HG02798 (cell line): ENCODE measurements around the gene NAA35.
"Not testable (repeated sequence)": the region's sequence is repeated elsewhere in the genome, so short reads cannot be mapped to it uniquely, and the experiment has no call there.

Experiments used
- ATAC-seq: cut with Tn5 transposase; IDR thresholded peaks from one replicate; pipeline ENCODE4 v1.9.1; 2021; ENCODE audit warnings: mild to moderate bottlenecking; ENCODE audit not compliant: unreplicated experiment, poor library complexity

NAA35 gene

DNA sequence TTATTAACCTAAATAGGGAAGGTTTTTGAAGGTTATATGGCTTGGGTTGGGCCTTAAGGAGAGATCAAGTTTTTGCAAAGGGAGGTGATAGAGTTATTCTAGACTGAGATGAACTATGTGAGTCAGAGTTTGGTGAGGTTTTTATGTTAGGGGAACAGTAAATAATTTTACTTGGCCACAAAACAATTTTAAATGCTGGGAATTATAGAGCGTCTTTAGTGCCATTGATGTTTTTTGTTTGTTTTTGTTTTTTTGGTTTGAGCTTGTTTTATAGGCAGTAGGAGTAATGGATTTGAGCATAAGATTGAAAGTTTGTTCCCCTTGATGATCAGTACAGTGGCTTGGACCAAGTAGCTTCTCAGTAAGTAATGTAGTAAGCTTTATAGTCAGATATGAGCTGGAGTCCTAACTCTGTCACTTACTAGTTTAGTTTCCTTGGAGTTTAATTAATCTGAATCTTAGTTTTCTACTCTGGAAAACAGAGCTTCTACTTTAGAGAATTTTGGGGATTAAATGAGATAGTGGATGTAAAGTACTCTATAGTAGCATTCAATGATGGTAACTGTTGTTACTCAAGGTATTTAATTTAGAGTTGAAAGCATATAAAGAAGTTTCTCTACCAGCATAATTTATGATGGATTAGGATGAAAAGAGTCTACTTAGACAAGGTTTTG lies 2.9 kb downstream of the NAA35 start:
- no peak for ATAC-seq

DNA sequence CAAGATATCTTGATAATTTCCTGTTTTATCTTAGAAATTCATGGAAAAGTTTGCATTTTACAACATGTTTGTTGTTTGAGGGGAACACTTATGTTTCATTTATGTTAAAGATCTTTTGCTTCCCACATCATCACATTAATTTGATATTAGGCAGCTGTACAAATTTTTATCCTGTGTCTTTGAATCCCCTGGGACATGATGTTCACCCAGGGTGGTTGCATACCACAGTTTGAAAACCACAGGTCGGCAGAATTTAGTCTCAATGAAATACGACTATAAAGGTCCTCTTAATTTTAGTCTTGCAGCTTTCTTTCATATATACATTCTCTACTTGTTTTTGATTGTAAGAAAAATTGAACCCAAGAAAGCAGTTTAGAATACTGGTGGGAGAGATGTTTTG lies 3.7 kb downstream of the NAA35 start:
- no peak for ATAC-seq

DNA sequence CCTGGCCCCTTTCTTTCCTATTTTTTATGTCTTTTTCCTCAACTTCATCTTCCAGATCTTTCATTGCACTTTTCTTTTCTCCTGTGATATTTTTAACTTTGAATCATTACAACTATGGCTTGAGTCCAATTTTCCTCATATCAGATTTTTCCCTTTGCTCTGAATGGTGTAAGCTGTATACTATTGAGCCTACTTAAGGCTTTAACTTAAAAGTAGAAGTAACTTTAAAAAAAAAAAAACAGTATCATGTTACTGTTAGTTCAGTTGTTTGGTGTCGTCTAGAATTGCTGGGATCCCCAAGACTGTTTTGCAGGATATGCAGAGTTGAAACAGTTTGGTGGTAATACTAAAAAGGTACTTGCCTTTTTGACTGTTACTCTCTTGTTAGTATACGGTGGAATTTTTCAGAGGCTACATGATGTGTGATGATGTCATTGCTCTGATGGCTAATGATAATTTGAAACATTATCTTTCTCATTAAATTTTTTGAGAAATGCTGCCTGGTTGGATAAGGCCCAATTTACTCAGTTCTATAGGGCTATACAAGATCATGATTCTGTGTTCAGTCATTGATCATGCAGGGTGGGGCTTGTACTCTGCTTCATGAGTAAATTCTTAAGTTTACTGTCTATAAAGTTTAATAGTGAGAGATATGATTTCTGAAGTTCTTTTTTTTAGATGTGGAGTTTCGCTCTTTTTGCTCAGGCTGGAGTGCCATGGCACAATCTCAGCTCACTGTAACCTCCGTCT lies 8.8 kb downstream of the NAA35 start:
- no peak for ATAC-seq

DNA sequence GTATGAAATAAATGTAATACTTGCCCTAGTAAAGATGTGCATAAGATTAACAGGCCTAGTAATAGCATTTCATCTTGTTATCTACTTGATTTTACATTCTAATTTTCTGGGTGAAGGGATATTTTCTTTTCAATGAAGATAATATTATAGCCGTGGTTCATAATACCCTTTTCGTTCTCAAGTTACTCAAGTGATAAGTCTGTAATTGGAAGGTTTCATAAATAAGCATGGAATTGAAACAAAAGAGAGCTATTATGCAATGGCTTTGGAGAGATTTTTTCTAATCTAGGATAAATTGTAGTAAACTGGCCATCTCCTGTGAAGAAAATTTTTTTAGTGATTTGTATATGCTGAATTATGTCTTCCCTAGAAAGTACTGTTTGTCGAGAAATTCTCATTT lies 19.0 kb downstream of the NAA35 start:
- ATAC-seq: no peak

DNA sequence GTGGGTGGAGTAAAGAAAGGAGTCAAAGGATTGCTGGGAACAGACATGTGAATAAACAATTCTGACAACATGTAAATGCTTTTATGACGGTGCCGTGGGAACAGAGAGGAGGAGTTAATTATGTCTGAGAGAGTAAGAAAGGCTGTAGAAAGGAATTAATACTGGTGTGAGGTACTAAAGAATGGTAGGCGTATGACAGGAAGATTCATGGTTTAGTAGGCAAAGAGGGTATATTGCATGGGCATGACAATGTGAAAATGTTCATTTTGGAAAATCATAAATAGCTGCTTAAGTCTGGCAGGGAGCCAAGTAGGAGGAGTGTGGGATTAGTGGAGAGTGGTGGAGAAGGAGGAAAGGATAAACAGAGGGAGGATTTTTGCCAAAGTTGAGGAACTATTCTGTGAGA lies 19.7 kb downstream of the NAA35 start:
- ATAC-seq: no peak

DNA sequence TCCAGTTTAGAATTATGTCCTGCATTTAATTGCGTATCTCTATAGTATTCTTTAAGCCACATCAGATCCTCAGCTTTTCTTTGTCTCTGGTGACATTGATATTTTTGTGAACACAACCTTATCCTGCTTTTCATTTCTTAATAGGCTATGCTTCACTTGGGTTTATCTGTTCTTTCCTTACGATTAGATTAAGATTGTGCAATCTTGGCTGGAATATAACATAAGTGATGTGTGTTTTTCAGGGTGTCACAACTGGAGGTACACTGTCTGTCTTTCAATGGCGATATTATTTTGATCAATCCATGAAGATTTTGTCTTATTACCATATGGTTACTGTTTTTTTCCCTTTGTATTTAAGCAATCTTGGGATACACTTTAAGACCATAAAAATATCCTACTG lies 23.6 kb downstream of the NAA35 start:
- no peak for ATAC-seq

DNA sequence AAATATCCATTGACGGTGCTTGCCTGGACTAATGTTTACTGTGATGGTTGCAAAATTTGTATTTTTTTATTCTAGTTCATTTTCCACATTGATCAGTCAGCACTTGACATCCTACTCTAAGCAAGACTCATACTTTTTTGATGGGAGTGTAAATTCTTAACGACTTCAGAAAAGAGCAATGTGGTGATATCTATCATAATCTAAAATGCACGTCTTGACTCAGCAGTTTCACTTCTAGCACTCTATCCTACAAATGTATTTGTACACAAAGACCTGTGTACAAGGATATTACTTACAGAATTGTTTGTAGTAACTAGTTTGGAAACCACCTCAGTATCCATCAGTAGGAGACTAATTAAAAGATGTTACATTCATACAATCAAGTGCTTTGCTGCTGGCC lies 24.0 kb downstream of the NAA35 start:
- ATAC-seq: no peak

DNA sequence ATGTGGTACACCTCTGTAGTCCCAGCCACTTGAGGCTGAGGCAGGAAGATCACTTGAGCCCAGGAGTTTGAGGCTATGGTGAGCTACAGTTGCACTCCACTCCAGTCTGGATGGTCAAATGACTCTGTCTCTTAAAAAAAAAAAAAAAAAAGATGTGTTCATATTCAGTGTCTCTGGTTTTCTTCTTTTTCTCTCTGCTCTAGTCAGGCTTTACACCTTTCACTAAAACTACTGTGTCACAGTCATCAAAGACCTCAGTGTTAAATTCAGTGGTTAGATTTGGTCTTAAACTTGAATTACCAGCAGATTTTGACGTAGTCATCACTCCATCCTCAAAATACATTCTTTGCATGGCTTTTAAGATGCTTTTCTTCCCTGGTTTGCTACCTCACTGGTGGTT lies 28.8 kb downstream of the NAA35 start:
- ATAC-seq: no peak

DNA sequence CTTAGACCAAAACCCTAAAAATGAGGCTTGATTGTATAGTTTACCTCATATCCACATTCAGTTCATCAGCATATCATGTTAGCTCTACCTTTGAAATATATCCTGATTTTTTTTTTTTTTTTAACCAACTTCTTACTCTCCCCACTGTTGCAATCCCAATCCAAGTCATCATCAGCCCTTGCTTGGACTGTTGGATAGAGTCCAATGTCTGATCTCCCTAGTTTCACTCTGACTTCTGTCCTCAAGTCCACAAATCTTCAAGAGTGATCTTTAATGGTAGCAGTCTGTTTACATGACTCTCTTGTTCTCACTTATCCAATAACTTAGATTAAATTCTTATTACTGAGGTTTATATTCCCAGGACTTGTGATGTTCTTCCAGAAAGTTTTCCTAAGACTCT lies 30.8 kb downstream of the NAA35 start:
- ATAC-seq: no peak

DNA sequence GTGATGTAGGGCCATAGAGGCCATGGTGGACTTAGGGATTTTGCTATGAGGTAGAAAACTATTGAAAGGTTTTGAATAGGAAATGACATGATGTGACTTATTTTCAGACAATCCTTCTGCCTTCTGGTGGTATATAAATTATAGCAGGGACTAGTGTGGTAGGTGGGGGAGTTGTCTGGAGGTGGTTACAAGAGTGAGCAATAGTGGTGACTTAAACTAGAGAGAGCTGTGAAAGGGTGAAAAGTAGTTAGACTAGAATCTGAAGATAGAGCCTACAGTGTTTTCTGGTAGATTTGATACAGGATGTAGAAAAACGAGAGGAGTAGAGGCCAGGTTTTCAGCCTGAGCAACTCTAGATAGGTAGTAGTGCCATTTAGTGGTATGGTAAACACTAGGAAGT lies 32.3 kb downstream of the NAA35 start:
- ATAC-seq: no peak

DNA sequence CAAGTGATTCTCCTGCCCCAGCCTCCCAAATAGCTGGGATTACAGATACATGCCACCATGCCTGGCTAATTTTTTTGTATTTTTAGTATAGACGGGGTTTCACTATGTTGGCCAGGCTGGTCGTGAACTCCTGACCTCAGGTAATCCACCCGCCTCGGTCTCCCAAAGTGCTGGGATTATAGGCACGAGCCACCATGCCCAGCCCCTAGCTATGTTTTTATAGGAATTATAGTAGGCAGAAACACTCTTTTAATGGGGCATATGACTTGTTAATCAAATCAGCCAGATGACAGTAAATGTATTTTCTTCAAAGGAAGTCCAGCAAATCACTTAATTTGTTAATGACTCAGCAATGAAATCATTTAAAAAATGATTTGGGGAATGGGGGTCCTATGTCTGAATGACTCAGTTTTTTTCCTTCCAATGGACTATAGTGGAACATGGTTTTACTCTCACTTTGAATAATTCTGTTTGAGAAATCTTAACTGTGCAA lies 33.2 kb downstream of the NAA35 start:
- ATAC-seq: not testable (repeated sequence)

DNA sequence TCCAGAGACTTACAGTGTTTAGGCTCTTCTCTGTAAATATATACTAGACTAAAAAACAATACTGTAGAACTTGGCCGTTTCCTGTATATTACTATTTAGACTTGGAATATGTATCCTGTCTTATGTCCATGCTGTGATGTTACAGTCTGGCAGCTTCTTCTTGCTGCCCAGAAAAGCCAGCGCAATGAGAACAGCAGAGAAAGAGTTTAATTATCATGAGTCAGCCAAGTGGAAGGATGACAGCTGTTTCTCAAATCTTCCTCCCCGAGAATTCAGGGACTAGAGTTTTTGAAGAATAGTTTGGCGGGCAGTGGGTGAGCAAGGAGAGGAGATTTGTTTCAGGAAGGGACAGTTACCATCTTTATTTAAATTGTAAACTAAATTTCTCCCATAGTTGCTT lies 37.5 kb downstream of the NAA35 start:
- no peak for ATAC-seq

DNA sequence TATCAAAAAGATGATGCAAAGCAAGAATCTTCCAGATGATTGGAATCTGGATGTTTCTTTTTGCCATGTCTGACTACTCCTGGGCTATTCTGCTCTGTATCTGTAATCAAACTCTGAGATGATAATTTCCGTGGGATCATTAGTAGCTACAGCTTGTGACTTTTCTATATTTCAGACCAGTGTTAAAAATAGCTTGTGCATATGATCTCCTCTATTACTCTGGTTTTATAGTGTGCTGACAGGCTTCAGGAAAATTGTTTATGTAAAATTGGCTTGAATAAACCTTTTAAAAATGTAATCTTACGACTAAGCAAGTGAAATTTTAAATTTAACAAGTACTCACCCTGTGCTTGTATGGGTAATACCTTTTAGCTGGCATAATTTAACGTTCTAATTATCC lies 40.4 kb downstream of the NAA35 start:
- no peak for ATAC-seq

DNA sequence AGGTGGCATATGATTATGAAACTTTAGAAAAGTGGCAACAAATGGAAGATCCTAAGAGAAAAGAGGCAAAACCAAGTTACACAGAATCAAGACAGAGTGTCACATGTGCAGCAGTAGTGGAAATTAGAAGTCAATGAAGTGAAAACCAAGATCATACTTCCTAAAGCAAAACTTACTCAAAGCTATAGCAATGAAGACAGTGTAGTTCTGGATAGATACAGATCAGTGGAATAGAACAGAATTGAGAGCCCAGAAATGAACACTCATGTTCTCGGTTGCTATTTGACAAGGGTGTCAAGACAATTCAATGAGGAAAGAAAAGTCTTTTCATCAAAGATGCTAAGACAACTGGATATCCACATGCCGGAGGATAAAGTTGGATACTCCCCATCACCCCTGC lies 43.5 kb downstream of the NAA35 start:
- ATAC-seq: no peak

DNA sequence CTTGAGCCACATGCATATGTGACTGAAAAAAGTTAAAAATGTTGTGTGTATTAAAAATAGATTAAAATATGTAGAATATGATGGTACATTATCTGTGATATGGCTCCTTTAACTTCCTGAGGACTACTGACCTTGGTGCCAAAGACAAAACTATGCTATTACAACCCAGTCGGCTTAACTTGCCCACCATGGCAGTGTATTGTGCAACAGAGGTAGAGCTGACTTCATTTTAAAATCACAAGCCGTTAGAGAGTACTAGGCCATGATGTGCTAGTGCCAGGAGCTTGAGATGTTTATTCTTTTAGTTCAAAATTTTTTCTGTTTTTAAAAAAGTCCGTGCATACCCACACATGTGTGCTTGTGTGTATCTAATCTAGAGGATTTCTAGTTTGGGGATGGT lies 46.3 kb downstream of the NAA35 start:
- no peak for ATAC-seq

DNA sequence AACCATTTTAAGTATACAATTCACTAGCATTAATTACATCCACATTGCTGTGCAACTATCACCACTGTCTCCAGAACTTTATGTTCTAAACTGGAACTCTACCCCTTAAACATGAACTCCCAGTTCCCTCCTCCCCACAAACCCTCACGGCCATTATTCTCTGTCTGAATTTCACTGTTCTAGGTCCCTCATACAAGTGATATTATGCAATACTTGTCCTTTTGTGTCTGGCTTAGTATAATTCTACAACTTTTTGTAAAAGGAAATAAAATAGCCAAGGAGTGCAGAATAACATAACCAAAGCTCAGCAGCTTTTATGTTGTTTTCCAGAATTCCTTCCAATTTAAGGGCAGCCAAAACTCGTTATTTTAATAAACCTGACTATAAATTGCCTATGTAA lies 53.2 kb downstream of the NAA35 start:
- ATAC-seq: no peak

DNA sequence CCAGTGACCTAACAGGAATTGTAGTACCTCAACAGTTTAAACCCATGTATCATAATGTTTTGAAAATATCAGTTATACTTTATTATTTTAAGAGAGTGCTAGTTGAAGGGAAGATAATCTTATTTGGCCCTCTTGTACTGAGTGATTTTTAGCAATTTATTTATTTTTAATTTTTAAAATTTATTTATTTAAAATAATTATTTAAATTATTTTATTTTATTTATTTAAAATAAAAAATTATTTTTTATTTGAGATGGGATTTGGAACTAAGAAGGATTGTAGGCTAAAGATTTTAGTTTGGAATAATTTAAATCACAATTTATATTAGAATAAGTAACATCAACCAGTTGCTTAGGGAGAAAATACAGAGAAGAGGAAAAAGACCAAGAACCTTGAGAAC lies 54.2 kb downstream of the NAA35 start:
- ATAC-seq: no peak

DNA sequence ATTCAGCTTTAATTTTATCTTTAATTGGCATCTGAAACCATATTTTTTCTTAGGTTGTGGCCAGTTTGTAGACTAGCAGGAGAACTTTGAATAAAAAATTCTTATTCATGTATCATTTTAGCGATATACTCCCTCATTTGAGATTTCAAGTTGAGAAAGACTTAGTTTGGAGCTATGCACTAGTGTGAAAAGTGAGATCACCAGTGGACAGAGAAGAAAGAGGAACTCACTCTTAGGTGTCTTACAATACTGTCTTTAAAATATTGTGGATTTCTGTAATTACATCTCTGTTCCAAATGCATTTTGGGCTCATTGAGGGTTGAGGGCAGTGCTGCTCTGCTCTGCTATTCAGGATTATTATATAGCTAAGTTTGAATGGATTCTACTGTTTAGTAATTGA lies 54.7 kb downstream of the NAA35 start:
- no peak for ATAC-seq

DNA sequence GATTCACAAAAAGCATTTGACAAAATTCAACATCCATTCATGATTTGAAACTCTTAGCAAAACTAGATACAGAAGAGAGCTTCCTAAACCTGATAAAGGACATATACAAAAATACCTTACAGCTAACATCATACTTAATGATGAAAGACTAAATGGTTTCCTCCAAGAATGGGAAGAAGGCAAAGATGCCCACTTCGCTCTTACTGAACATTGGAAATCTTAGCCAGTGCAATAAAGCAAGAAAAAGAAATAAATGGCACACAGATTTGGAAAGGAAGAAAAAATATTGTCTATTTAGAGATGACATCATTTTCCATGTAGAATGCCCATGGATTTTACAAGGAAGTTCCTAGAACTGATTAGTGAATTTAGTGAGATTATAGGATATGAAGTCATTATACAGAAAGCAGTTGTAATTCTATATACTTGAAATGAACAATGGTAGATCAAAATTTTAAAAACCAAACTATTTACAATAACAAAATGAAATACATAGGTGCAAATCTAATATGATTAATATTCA lies 64.4 kb downstream of the NAA35 start:
- no peak for ATAC-seq

DNA sequence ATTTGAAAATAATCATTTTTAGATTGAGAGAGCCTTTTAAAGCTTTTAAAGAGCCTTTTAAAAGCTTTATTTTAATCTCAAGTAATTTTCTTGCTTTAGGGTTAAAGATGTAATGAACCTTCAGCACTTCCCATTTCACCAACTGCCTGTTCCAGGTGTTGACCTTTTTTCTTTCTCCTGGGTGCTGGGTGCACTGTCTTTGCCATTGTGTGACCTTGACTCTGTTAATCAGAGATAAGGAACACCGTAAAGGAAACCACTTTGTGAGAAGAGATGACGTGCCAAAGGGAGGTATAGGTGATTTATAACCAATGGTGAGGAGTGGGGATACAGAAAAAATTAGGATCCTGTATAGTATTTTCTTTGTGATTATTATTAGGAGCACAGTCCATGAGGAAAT lies 68.2 kb downstream of the NAA35 start:
- ATAC-seq: no peak

DNA sequence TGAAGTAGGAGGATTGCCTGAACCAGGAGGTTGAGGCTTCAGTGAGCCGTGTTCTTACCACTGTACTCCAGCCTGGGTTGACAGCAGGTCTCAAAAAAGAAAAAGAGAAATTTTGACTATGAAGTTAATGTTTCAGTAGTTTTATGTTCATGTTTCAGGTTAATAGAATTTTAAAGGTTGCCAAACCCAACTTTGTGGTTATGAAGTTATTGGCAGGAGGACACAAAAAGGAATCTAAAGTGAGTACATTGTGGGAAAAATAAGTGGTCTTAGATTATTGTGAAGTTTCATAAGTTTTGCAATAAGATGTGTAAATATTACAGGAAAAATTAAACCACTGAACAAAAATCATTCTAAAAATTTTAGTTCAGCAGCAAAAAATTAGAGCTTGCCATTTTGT lies 79.8 kb downstream of the NAA35 start:
- no peak for ATAC-seq

DNA sequence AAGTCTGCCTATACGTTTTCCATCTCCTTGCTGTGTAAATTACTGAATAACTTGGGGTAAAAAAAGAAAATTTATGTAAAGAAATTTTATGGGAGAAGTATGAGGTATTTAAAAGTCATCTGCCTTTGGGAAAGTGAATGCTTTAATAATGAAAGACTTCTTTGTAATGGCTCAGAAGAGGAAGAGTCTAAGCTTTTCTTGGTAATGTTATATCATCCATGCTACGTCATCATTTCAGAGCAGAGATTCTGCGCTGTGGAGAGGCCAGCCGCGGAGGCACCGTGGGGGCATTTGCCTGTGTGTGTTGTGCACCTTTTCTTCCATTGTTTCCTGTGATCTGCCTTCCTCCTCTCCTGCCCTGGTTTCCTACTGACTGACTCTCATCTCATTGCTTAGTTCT lies 80.2 kb downstream of the NAA35 start:
- ATAC-seq: no peak
